Dedifferentiated amniotic fluid mesenchymal stem cell (primary cell): ENCODE results near the gene LIG1.
"Not testable (repeated sequence)": the region's sequence is repeated elsewhere in the genome, so short reads cannot be mapped to it uniquely, and the experiment has no call there.

Experiments used
- DNase-seq: peaks from one replicate; pipeline ENCODE4 v3.0.0-alpha.2; 2016; ENCODE audit errors: extremely low spot score

The LIG1 gene

DNA sequence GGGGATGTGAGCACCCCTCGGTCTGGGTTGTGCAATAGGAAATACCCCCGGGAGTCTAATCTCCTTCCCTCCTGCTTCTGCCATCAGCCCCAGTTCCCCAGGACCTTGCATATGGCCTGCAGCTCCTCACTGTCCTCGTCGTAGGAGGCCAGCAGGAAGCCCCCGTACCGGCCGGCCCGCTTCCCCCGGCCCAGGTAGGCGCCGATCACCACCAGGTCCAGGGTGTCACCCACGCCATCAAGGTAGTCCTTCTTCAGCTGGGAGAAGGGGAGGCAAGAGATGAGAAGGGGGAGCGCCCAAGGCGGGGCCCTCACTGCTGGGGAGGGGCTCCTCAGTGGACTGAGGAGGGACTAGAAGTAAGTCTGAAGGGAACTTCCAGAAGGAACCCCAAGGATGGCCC is 49.1 kb downstream of the LIG1 start:
- DNase-seq: no peak

- no peak for DNase-seq
These were observed 49.6 kb downstream of the LIG1 start for GRCh38 chr19:48120505-48120904.

DNA sequence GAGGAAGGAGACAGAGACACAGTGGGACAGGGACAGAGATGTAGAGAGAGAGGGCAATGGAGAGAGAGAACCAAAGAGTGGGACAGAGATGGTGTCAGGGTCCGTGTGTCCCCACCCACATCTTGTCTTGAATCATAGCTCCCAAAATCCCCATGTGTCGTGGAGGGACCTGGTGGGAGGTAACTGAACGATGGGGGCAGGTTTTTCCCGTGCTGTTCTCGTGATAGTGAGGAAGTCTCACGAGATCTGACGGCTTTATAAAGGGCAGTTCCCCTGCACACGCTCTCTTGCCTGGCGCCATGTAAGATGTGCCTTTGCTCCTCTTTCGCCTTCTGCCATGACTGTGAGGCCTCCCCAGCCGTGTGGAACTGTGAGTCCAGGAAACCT is 52.0 kb downstream of the LIG1 start:
- DNase-seq: no peak

- no peak for DNase-seq
These were observed 52.5 kb downstream of the LIG1 start for GRCh38 chr19:48117515-48118130.

DNA sequence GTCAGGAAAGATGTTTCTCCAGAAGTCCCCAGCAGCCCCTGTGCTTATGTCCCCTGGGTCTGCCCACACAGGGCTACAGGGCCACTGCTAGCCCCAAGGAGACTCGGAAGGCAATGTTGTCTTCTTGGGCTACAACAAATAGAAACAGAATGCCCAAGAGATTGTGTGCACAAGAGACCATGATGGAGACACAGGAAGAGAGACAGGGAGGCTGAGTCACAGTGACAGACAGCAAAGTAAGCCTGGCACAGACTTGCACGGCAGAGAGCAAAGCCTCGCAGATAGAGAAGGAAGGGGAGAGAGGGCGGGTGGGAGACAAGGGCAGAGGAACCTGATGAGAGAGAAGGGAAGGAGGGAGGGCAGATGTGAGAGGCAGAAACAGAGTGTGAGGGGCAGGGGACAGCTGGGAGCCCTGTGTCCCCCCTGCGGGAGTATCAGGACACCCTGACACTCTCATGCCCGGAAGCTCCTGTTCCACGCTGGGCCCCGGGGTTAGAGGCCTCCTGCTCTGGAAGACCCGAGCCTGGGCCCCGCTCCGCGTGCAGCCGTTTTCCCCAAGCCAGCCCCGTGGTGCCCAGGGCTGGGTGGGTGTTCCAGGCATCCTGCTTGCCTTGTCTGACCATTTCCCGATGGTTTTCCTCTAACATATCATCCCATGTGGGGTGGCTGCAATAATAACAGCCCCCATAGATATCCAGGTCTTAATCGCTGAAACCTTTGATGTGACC is 56.8 kb downstream of the LIG1 start:
- no peak for DNase-seq

GRCh38 chr19:48111280-48111679 is 58.9 kb downstream of the LIG1 start:
- no peak for DNase-seq

GRCh38 chr19:48110350-48110966 is 59.7 kb downstream of the LIG1 start, which contains the start of gene PLA2G4C:
TSS of gene PLA2G4C (minus strand) at chr19:48110817. CDS start at chr19:48106529, 4,288 bp downstream.
- DNase-seq: peak; percentile 87

- DNase-seq: no peak
These were observed 61.0 kb downstream of the LIG1 start for GRCh38 chr19:48108997-48109782.

- DNase-seq: no peak
These were observed 66.2 kb downstream of the LIG1 start for GRCh38 chr19:48103922-48104321.

GRCh38 chr19:48102870-48103751 is 67.0 kb downstream of the LIG1 start:
- DNase-seq: no peak

DNA sequence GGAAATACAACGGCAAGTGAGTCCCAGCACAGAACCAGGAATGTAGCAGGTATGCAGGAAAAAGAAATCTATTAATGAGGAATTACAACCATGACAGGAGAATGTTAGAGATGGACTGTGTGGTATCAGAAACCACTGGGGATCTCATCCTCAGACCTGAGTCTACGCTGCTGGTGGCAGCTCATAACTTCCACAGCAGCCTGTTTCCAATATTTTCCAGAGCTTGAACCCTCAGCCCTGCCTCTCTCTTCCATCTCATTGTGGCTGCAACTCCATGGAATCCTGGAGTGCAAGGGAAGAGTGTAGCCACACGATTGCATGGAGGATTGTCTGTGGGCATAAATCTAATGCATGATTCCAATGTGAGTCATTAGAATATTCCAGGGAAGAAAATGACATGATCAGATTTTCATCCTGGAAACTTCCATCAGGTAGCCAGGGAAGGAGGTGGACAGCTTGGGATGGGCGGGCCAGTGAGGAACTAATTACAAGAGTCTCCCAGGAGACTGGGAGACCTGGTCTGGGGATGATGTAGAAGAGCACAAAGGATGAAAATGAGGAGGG is 74.5 kb downstream of the LIG1 start:
- DNase-seq: no peak

GRCh38 chr19:48094855-48095203 is 75.3 kb downstream of the LIG1 start:
- no peak for DNase-seq

DNA sequence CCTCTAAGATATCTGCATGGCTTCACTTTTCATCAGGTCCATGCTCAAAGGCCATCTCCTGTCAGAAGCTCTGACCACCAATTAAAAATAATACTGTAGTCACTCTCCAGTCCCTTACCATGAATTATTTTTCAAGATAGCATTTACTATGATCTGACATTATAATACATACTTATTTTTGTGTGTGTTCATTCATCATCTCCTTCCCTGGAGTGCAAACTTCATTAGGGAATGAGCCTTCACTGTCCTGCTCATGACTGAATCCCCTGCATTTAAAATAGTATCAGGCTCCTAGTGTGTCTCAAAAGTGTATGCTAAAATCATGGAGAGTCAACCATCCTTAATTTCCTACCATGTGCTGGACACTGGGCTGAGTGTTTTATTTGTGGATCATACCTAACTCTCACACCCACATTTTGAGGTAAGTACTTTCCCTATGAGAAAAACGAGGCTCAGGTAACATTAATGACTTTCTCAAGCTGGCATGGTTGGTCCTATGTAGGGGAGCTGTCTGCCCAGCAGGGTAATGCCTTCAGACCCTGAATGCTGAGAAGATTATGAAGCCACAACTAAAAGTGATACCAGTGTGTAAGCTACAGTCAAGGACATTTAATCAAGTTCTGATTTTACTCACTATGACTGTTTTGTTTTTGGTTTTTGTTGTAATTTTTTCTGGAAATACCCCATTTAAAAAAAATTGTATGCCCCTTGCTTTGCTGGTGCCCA is 75.9 kb downstream of the LIG1 start:
- DNase-seq: no peak

DNA sequence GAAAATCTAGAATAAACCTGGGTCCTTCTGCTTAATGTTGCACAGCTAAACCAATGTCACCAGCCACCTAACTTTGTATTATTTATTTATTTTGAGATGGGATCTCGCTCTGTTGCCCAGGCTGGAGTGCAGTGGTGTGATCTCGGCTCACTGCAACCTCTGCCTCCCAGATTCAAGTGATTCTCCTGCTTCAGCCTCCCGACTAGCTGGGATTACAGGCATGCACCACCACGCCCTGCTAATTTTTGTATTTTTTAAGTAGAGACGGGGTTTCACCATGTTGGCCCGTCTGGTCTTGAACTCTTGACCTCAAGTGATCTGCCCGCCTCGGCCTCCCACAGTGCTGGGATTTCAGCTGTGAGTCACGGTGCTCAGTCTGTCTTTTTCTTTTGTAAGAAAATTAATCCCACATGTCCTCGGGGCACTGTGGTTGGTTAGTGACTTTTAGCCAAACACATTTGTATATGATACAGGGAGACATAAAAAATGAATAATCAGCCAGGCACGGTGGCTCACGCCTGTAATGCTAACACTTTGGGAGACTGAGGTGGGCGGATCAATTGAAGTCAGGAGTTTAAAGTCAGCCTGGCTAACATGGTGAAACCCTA is 78.9 kb downstream of the LIG1 start:
- peak; percentile 62 for DNase-seq

DNA sequence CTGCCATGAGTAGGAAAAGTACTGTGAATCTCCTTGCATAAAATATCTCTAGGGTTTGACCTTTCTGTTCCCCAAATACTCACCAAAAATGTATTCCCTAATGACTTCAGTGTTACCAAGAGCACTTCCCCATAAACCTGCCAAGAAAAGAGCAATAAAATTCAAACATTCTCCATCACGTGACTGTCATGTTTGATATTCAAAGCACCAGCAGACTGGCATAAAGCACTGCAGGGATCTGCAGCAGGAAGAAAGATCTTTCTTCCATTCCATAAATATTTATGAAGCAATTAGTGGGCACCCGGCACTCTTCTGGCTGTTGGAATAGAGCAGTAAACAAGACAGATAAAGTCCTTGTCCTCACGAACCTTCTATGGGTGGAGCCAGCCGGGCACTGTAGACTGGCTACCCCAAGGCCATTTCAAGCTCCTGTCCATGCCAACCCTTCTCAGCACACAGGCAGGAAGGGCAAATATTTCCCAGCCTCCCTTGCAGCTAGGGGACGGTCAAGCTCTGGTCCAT is 79.8 kb downstream of the LIG1 start:
- DNase-seq: no peak

DNA sequence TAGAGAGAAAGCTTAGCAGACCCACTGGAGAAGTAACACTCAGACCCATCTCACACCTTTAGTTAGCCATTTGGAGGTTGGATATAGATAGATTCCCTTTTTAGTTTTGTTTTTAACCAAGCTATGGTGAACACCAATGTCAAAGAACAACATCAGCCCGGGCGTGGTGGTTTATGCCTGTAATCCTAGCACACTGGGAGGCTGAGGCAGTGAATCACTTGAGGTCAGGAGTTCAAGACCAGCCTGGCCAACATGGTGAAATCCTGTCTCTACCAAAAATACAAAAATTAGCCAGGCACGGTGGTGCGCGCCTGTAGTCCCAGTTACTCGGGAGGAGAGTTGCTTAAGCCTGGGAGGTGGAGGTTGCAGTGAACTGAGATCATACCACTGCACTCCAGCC is 81.2 kb downstream of the LIG1 start:
- DNase-seq: not testable (repeated sequence)

GRCh38 chr19:48085904-48086864 is 84.0 kb downstream of the LIG1 start:
- no peak for DNase-seq

- no peak for DNase-seq
These were observed 85.1 kb downstream of the LIG1 start for GRCh38 chr19:48085076-48085475.

GRCh38 chr19:48081106-48081505 is 89.0 kb downstream of the LIG1 start:
- no peak for DNase-seq
